ENCODE data around the gene ZBTB20.

Gene ZBTB20

GRCh38 chr3:114867835-114868503 lies 279.1 kb downstream of the ZBTB20 start:
- Histone ChIP-seq H3K36me3 (ENCODE audit: control insufficient read depth in 1 of 2, insufficient read depth in 2 of 2, low read depth in 1 of 2, low read length in 2 of 2) (no peaks in the 10 kb centered on the region), H3K9me3 (ENCODE audit: control insufficient read depth, low read length) (no peaks in the 10 kb centered on the region), H2AK5ac (ENCODE audit: low read length, severe bottlenecking) (no peak overlapping the region), H2AFZ (ENCODE audit: low read depth, low read length) (no peak overlapping the region), H2BK15ac (ENCODE audit: low read depth, poor library complexity, severe bottlenecking) (no peak overlapping the region), H3K4ac (ENCODE audit: low read depth in 1 of 2, low read length in 2 of 2) (no peak overlapping the region), H3K23ac (ENCODE audit: low read length in 2 of 2) (no peak overlapping the region), H3K4me3 (ENCODE audit: insufficient read depth in 1 of 2, low read depth in 1 of 2, low read length in 2 of 2) (no peak overlapping the region), H3K27me3 (ENCODE audit: control insufficient read depth in 1 of 2, insufficient read depth in 1 of 2, low read length in 2 of 2) (no peaks in the 10 kb centered on the region), H2BK12ac (ENCODE audit: low read length in 2 of 2) (no peak overlapping the region), H3K4me2 (ENCODE audit: low read length, poor library complexity, severe bottlenecking) (no peak overlapping the region), H4K8ac (ENCODE audit: low read length) (no peak overlapping the region), H3K4me1 (ENCODE audit: control insufficient read depth, insufficient read depth, low read depth, low read length) (no peaks in the 10 kb centered on the region), H3K14ac (ENCODE audit: low read length in 2 of 2) (no peak overlapping the region), H3K9ac (ENCODE audit: low read length) (no peak overlapping the region), H3K79me1 (replicated peaks; ENCODE audit: low read length, poor library complexity, severe bottlenecking) (no peaks in the 10 kb centered on the region), H2BK5ac (ENCODE audit: low read depth, low read length, poor library complexity, severe bottlenecking) (no peak overlapping the region), H3K18ac (ENCODE audit: low read depth in 1 of 2, low read length in 2 of 2) (no peak overlapping the region), H2BK120ac (ENCODE audit: low read depth, low read length) (no peak overlapping the region), H4K91ac (ENCODE audit: low read length) (no peak overlapping the region), H3K27ac (ENCODE audit: low read length, poor library complexity, severe bottlenecking) (no peak overlapping the region)
- no peak for DNase-seq
- 90% methylated on average over 4 of the region's 4 CpGs for WGBS

DNA sequence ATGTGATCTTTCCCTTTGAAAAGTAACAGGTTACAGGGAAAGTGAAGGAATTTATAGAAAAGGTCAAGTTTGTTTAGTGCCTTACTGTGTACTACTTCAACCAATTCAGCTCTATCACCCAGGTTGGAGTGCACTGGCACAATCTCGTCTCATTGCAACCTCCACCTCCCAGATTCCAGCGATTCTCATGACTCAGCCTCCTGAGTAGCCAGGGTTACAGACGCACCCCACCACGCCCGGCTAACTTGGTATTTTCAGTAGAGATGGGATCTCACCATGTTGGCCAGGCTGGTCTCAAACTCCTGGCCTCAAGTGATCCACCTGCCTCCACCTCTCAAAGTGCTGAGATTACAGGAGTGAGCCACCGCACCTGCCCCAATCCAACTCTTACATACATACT lies 279.7 kb downstream of the ZBTB20 start:
- no peak overlapping the region for H3K4ac ChIP-seq (ENCODE audit: low read depth in 1 of 2, low read length in 2 of 2)
- no peak overlapping the region for H3K4me3 ChIP-seq (ENCODE audit: insufficient read depth in 1 of 2, low read depth in 1 of 2, low read length in 2 of 2)
- H2BK120ac ChIP-seq (ENCODE audit: low read depth, low read length), result no peak overlapping the region
- no peak overlapping the region for H2BK15ac ChIP-seq (ENCODE audit: low read depth, poor library complexity, severe bottlenecking)
- no peaks in the 10 kb centered on the region for H3K36me3 ChIP-seq (ENCODE audit: control insufficient read depth in 1 of 2, insufficient read depth in 2 of 2, low read depth in 1 of 2, low read length in 2 of 2)
- no peak overlapping the region for H2BK5ac ChIP-seq (ENCODE audit: low read depth, low read length, poor library complexity, severe bottlenecking)
- no peak overlapping the region for H3K23ac ChIP-seq (ENCODE audit: low read length in 2 of 2)
- no peak overlapping the region for H4K91ac ChIP-seq (ENCODE audit: low read length)
- H3K4me1 ChIP-seq (ENCODE audit: control insufficient read depth, insufficient read depth, low read depth, low read length), result no peaks in the 10 kb centered on the region
- no peak for DNase-seq
- H3K27me3 ChIP-seq (ENCODE audit: control insufficient read depth in 1 of 2, insufficient read depth in 1 of 2, low read length in 2 of 2), result no peaks in the 10 kb centered on the region
- no peak overlapping the region for H2BK12ac ChIP-seq (ENCODE audit: low read length in 2 of 2)
- H2AK5ac ChIP-seq (ENCODE audit: low read length, severe bottlenecking), result no peak overlapping the region
- 98% methylated on average over 5 of the region's 6 CpGs for WGBS
- H3K27ac ChIP-seq (ENCODE audit: low read length, poor library complexity, severe bottlenecking), result no peak overlapping the region
- no peak overlapping the region for H4K8ac ChIP-seq (ENCODE audit: low read length)
- H3K14ac ChIP-seq (ENCODE audit: low read length in 2 of 2), result no peak overlapping the region
- H3K4me2 ChIP-seq (ENCODE audit: low read length, poor library complexity, severe bottlenecking), result no peak overlapping the region
- no peak overlapping the region for H3K9ac ChIP-seq (ENCODE audit: low read length)
- H3K79me1 ChIP-seq (replicated peaks; ENCODE audit: low read length, poor library complexity, severe bottlenecking), result no peaks in the 10 kb centered on the region
- H3K9me3 ChIP-seq (ENCODE audit: control insufficient read depth, low read length), result no peaks in the 10 kb centered on the region
- no peak overlapping the region for H2AFZ ChIP-seq (ENCODE audit: low read depth, low read length)
- no peak overlapping the region for H3K18ac ChIP-seq (ENCODE audit: low read depth in 1 of 2, low read length in 2 of 2)

DNA sequence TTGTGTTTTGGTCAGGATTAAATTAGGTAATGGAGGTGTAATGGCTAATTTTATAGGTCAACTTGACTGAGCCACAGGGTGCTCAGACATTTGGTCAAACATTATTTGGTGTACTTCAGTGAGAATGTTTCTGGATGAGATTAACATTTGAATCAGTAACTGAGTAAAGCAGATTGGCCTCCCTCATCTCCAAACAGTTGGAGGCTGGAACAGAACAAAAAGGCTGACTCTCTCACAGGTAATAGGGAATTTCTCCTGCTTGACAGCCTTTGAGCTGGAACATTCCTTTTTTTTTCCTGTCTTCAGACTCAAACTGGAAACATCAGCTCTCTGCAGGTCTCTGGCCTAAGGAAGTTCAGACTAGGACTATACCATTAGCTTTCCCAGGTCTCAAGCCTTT lies 280.7 kb downstream of the ZBTB20 start:
- H2BK120ac ChIP-seq (ENCODE audit: low read depth, low read length), result no peak overlapping the region
- no peak overlapping the region for H2AFZ ChIP-seq (ENCODE audit: low read depth, low read length)
- H3K4me1 ChIP-seq (ENCODE audit: control insufficient read depth, insufficient read depth, low read depth, low read length), result no peaks in the 10 kb centered on the region
- no peaks in the 10 kb centered on the region for H3K27me3 ChIP-seq (ENCODE audit: control insufficient read depth in 1 of 2, insufficient read depth in 1 of 2, low read length in 2 of 2)
- no peak overlapping the region for H3K23ac ChIP-seq (ENCODE audit: low read length in 2 of 2)
- H2BK5ac ChIP-seq (ENCODE audit: low read depth, low read length, poor library complexity, severe bottlenecking), result no peak overlapping the region
- no peak overlapping the region for H2AK5ac ChIP-seq (ENCODE audit: low read length, severe bottlenecking)
- no peaks in the 10 kb centered on the region for H3K79me1 ChIP-seq (replicated peaks; ENCODE audit: low read length, poor library complexity, severe bottlenecking)
- no peak overlapping the region for H3K4ac ChIP-seq (ENCODE audit: low read depth in 1 of 2, low read length in 2 of 2)
- H2BK12ac ChIP-seq (ENCODE audit: low read length in 2 of 2), result no peak overlapping the region
- no peaks in the 10 kb centered on the region for H3K36me3 ChIP-seq (ENCODE audit: control insufficient read depth in 1 of 2, insufficient read depth in 2 of 2, low read depth in 1 of 2, low read length in 2 of 2)
- H3K4me3 ChIP-seq (ENCODE audit: insufficient read depth in 1 of 2, low read depth in 1 of 2, low read length in 2 of 2), result no peak overlapping the region
- H4K8ac ChIP-seq (ENCODE audit: low read length), result no peak overlapping the region
- H3K14ac ChIP-seq (ENCODE audit: low read length in 2 of 2), result no peak overlapping the region
- DNase-seq, result no peak
- H4K91ac ChIP-seq (ENCODE audit: low read length), result no peak overlapping the region
- no peak overlapping the region for H3K18ac ChIP-seq (ENCODE audit: low read depth in 1 of 2, low read length in 2 of 2)
- no peak overlapping the region for H3K4me2 ChIP-seq (ENCODE audit: low read length, poor library complexity, severe bottlenecking)
- no peak overlapping the region for H3K27ac ChIP-seq (ENCODE audit: low read length, poor library complexity, severe bottlenecking)
- H3K9ac ChIP-seq (ENCODE audit: low read length), result no peak overlapping the region
- no peak overlapping the region for H2BK15ac ChIP-seq (ENCODE audit: low read depth, poor library complexity, severe bottlenecking)
- H3K9me3 ChIP-seq (ENCODE audit: control insufficient read depth, low read length), result no peaks in the 10 kb centered on the region

- Histone ChIP-seq H3K9me3 (ENCODE audit: control insufficient read depth, low read length) (no peaks in the 10 kb centered on the region), H2BK12ac (ENCODE audit: low read length in 2 of 2) (no peak overlapping the region), H4K91ac (ENCODE audit: low read length) (no peak overlapping the region), H3K14ac (ENCODE audit: low read length in 2 of 2) (no peak overlapping the region), H3K4me3 (ENCODE audit: insufficient read depth in 1 of 2, low read depth in 1 of 2, low read length in 2 of 2) (no peak overlapping the region), H2AK5ac (ENCODE audit: low read length, severe bottlenecking) (no peak overlapping the region), H3K9ac (ENCODE audit: low read length) (no peak overlapping the region), H3K4me2 (ENCODE audit: low read length, poor library complexity, severe bottlenecking) (no peak overlapping the region), H2BK15ac (ENCODE audit: low read depth, poor library complexity, severe bottlenecking) (no peak overlapping the region), H3K27ac (ENCODE audit: low read length, poor library complexity, severe bottlenecking) (no peak overlapping the region), H2BK5ac (ENCODE audit: low read depth, low read length, poor library complexity, severe bottlenecking) (no peak overlapping the region), H3K4me1 (ENCODE audit: control insufficient read depth, insufficient read depth, low read depth, low read length) (no peaks in the 10 kb centered on the region), H3K18ac (ENCODE audit: low read depth in 1 of 2, low read length in 2 of 2) (no peak overlapping the region), H2AFZ (ENCODE audit: low read depth, low read length) (no peak overlapping the region), H3K27me3 (ENCODE audit: control insufficient read depth in 1 of 2, insufficient read depth in 1 of 2, low read length in 2 of 2) (no peaks in the 10 kb centered on the region), H3K4ac (ENCODE audit: low read depth in 1 of 2, low read length in 2 of 2) (no peak overlapping the region), H4K8ac (ENCODE audit: low read length) (no peak overlapping the region), H3K36me3 (ENCODE audit: control insufficient read depth in 1 of 2, insufficient read depth in 2 of 2, low read depth in 1 of 2, low read length in 2 of 2) (no peaks in the 10 kb centered on the region), H3K23ac (ENCODE audit: low read length in 2 of 2) (no peak overlapping the region), H2BK120ac (ENCODE audit: low read depth, low read length) (no peak overlapping the region), H3K79me1 (replicated peaks; ENCODE audit: low read length, poor library complexity, severe bottlenecking) (no peaks in the 10 kb centered on the region)
- no peak for DNase-seq
- 98% methylated on average over 2 of the region's 2 CpGs for WGBS
These were observed 282.1 kb downstream of the ZBTB20 start for GRCh38 chr3:114864970-114865369.
